Vagina (tissue), 2 donors: Measurements from ENCODE around the gene SPOCD1.

ENCODE experiments used
- CTCF ChIP-seq, 3 experiments: fragments of 450-650 bp in 2 of 3; fragments of 200-600 bp in 1 of 3; sonication (generic) in 1 of 3; IDR thresholded peaks; one replicate each; pipeline ENCODE4 v1.5.1; 2017 to 2019; ENCODE audit warnings: antibody characterized with exemption in 3 of 3, mild to moderate bottlenecking in 2 of 3, moderate library complexity in 2 of 3
- POLR2AphosphoS5 ChIP-seq, 2 donors: sonication (generic); formaldehyde crosslinking; IDR thresholded peaks; one replicate each; pipeline ENCODE4 v1.9.0; 2017; ENCODE audit warnings: antibody characterized with exemption in 2 of 2, mild to moderate bottlenecking in 2 of 2, low read depth in 1 of 2; ENCODE audit not compliant: insufficient read depth in 1 of 2

GRCh38 chr1:31756578-31756977 is 59.2 kb downstream of the SPOCD1 start:
- TF ChIP-seq CTCF (IDR thresholded peaks at IDR 0.05) (no peak), POLR2AphosphoS5 (IDR thresholded peaks at IDR 0.05; ENCODE audit: insufficient read depth in 1 of 2, low read depth in 1 of 2) (no peak)
